SK-N-SH (cell line): ENCODE data around the gene PCDHGC4. TPM values are rescaled to one million over a fixed set of nuclear protein-coding genes. Genes with fewer than 3 reads are reported as not detected.

Source experiments
- CTCF ChIA-PET: fragments of 300-600, 350-600 bp; formaldehyde crosslinking; extraction: SDS; loops from one replicate; lab custom pipeline; 2021; lab: Yijun Ruan, JAX
- POLR2A ChIA-PET: fragments of 350-600 bp; sonication (Branson Sonifier 250); formaldehyde crosslinking; extraction: SDS; loops from one replicate; lab custom pipeline; 2020; ENCODE audit warnings: antibody characterized with exemption, inconsistent platforms; lab: Yijun Ruan, JAX
- DNase-seq: peaks from one replicate; pipeline ENCODE4 v3.0.0; 2012
- H2AFZ ChIP-seq: fragments of 200-600 bp; sonication (generic); 2 replicates; pipeline ENCODE4 v1.8.1; 2016; ENCODE audit warnings: antibody characterized with exemption, mild to moderate bottlenecking, low read depth
- H3F3A ChIP-seq: fragments of 200-600 bp; sonication (generic); replicated peaks from 2 replicates; pipeline ENCODE3; 2016; ENCODE audit warnings: antibody characterized with exemption, mild to moderate bottlenecking; ENCODE audit not compliant: insufficient read depth
- H3K27ac ChIP-seq, 2 experiments: fragments of 200-500 bp in 1 of 2; fragments of 200-600 bp in 1 of 2; sonication (Bioruptor generic) in 1 of 2; sonication (generic), shearing (Covaris generic) in 1 of 2; 2 replicates each; pipeline versions ENCODE4 v1.5.1 to v1.6.1; 2014 to 2016; ENCODE audit warnings: low read depth in 2 of 2, inconsistent platforms in 1 of 2, low read length in 1 of 2, mild to moderate bottlenecking in 1 of 2, mixed read lengths in 1 of 2
- H3K27me3 ChIP-seq: fragments of 200-600 bp; sonication (generic), shearing (Covaris generic); 2 replicates; pipeline ENCODE4 v1.6.1; 2016; ENCODE audit warnings: mixed run types; ENCODE audit not compliant: insufficient read depth
- H3K36me3 ChIP-seq, 2 experiments: fragments of 200-500 bp in 1 of 2; fragments of 200-600 bp in 1 of 2; sonication (Bioruptor generic) in 1 of 2; sonication (generic) in 1 of 2; replicated peaks in 1 of 2; 2 replicates each; pipeline versions ENCODE3 to v1.5.1; 2014 to 2016; ENCODE audit warnings: low read length in 1 of 2, mild to moderate bottlenecking in 1 of 2; ENCODE audit not compliant: insufficient read depth in 2 of 2, control insufficient read depth in 1 of 2
- H3K4me1 ChIP-seq, 2 experiments: fragments of 200-500 bp in 1 of 2; fragments of 200-600 bp in 1 of 2; sonication (Bioruptor generic) in 1 of 2; sonication (generic), shearing (Covaris generic) in 1 of 2; 2 replicates each; pipeline versions ENCODE4 v1.5.1 to v1.6.1; 2014 to 2016; ENCODE audit warnings: low read depth in 1 of 2, low read length in 1 of 2, mixed run types in 1 of 2; ENCODE audit not compliant: insufficient read depth in 2 of 2, control insufficient read depth in 1 of 2
- H3K4me2 ChIP-seq: fragments of 200-600 bp; sonication (generic), shearing (Covaris generic); 2 replicates; pipeline ENCODE4 v1.6.1; 2017; ENCODE audit warnings: mixed run types
- H3K4me3 ChIP-seq, 2 experiments: fragments of 200-500 bp in 1 of 2; fragments of 200-600 bp in 1 of 2; sonication (Bioruptor generic) in 1 of 2; sonication (generic), shearing (Covaris generic) in 1 of 2; 2 replicates each; pipeline versions ENCODE4 v1.5.1 to v1.8.1; 2014 to 2016; ENCODE audit warnings: low read depth in 2 of 2, inconsistent platforms in 1 of 2, low read length in 1 of 2, mild to moderate bottlenecking in 1 of 2, mixed read lengths in 1 of 2, moderate library complexity in 1 of 2
- H3K79me2 ChIP-seq: fragments of 200-600 bp; sonication (generic); 2 replicates; pipeline ENCODE4 v1.8.1; 2017; ENCODE audit warnings: mild to moderate bottlenecking; ENCODE audit not compliant: insufficient read depth
- H3K9ac ChIP-seq: fragments of 200-600 bp; sonication (generic); 2 replicates; pipeline ENCODE4 v1.6.1; 2017; ENCODE audit warnings: mixed run types
- H3K9me2 ChIP-seq: fragments of 200-600 bp; sonication (generic); 2 replicates; pipeline ENCODE4 v1.6.1; 2017; ENCODE audit warnings: mixed run types
- H3K9me3 ChIP-seq: fragments of 200-600 bp; sonication (generic); 2 replicates; pipeline ENCODE4 v1.6.1; 2017; ENCODE audit warnings: mixed run types, mild to moderate bottlenecking, moderate library complexity
- H4K20me1 ChIP-seq: fragments of 200-600 bp; sonication (generic); 2 replicates; pipeline ENCODE4 v1.6.1; 2017; ENCODE audit warnings: mild to moderate bottlenecking, mixed run types; ENCODE audit not compliant: insufficient read depth
- ELF1 ChIP-seq: IDR thresholded peaks from 2 replicates; pipeline ENCODE4 v1.4.0; 2012
- GABPA ChIP-seq: IDR thresholded peaks from 2 replicates; pipeline ENCODE4 v1.4.0; 2012; ENCODE audit warnings: low read depth, mild to moderate bottlenecking
- JUND ChIP-seq: IDR thresholded peaks from 2 replicates; pipeline ENCODE4 v1.4.0; 2012
- MXI1 ChIP-seq: IDR thresholded peaks from 2 replicates; pipeline ENCODE4 v1.6.1; 2012; ENCODE audit warnings: mild to moderate bottlenecking, low read depth, low read length, improper control_type of control experiment
- NRF1 ChIP-seq: IDR thresholded peaks from 2 replicates; pipeline ENCODE4 v1.6.1; 2012; ENCODE audit warnings: low read depth, mild to moderate bottlenecking, low read length
- RCOR1 ChIP-seq: fragments of 150-350 bp; IDR thresholded peaks from 2 replicates; pipeline ENCODE4 v1.6.1; 2017; ENCODE audit warnings: antibody characterized with exemption, low read length
- RXRA ChIP-seq: IDR thresholded peaks from 2 replicates; pipeline ENCODE4 v1.4.0; 2012; ENCODE audit warnings: low read depth, mild to moderate bottlenecking, borderline replicate concordance
- SIN3A ChIP-seq: IDR thresholded peaks from 2 replicates; pipeline ENCODE4 v1.6.1; 2012; ENCODE audit warnings: low read depth, mild to moderate bottlenecking, low read length, moderate library complexity, borderline replicate concordance
- SMC3 ChIP-seq: IDR thresholded peaks from 2 replicates; pipeline ENCODE4 v1.6.1; 2012; ENCODE audit warnings: low read depth, low read length, improper control_type of control experiment
- TAF1 ChIP-seq: IDR thresholded peaks from 2 replicates; pipeline ENCODE4 v1.6.1; 2012; ENCODE audit warnings: low read depth, mild to moderate bottlenecking, low read length, moderate library complexity, borderline replicate concordance
- TEAD4 ChIP-seq: IDR thresholded peaks from 2 replicates; pipeline ENCODE4 v1.4.0; 2012; ENCODE audit warnings: mild to moderate bottlenecking, borderline replicate concordance; ENCODE audit not compliant: insufficient read depth
- WGBS: methylation state at CpG from one replicate; pipeline ENCODE4 v1.1.6; 2017; ENCODE audit warnings: low lambda C conversion rate; 5-methylcytosine and 5-hydroxymethylcytosine counted together
- polyA plus RNA-seq, 3 experiments: library from polyadenylated mRNA; depleted of rRNA; stranded (reverse); fragments of >200 nt; gene quantifications; 2 replicates each; pipeline ENCODE4 v1.2.3, GENCODE V29; 2012
- TF ChIP-seq, protein P1 (sequence below): fragments of 200-600 bp; sonication (generic); IDR thresholded peaks from 2 replicates; pipeline ENCODE4 v1.6.1; 2017; ENCODE audit warnings: antibody characterized with exemption, mild to moderate bottlenecking, moderate library complexity
- TF ChIP-seq, protein P2 (sequence below): fragments of 150-350 bp; IDR thresholded peaks from 2 replicates; pipeline ENCODE4 v1.6.1; 2017; ENCODE audit warnings: antibody characterized with exemption, low read length, low read depth, borderline replicate concordance
- TF ChIP-seq, protein P3 (sequence below): fragments of 150-350 bp; IDR thresholded peaks from 2 replicates; pipeline ENCODE4 v1.6.1; 2016; ENCODE audit warnings: mild to moderate bottlenecking, low read depth, low read length
- TF ChIP-seq, protein P4 (sequence below): IDR thresholded peaks from 2 replicates; pipeline ENCODE4 v1.4.0; 2012; ENCODE audit warnings: low read depth
- TF ChIP-seq, protein P5 (sequence below): IDR thresholded peaks from 2 replicates; pipeline ENCODE4 v1.6.1; 2012; ENCODE audit warnings: mild to moderate bottlenecking, low read depth, low read length, moderate library complexity
- TF ChIP-seq, protein P6 (sequence below): IDR thresholded peaks from 2 replicates; pipeline ENCODE4 v1.4.0; 2012; ENCODE audit warnings: low read depth, borderline replicate concordance
- TF ChIP-seq, protein P7 (sequence below): IDR thresholded peaks from 2 replicates; pipeline ENCODE4 v1.4.0; 2012; ENCODE audit warnings: low read depth, borderline replicate concordance

PCDHGC4 gene
- polyA plus RNA-seq, 1 of the 3 experiments (the other 2 are of a cell fraction) = 0.53 TPM

DNA sequence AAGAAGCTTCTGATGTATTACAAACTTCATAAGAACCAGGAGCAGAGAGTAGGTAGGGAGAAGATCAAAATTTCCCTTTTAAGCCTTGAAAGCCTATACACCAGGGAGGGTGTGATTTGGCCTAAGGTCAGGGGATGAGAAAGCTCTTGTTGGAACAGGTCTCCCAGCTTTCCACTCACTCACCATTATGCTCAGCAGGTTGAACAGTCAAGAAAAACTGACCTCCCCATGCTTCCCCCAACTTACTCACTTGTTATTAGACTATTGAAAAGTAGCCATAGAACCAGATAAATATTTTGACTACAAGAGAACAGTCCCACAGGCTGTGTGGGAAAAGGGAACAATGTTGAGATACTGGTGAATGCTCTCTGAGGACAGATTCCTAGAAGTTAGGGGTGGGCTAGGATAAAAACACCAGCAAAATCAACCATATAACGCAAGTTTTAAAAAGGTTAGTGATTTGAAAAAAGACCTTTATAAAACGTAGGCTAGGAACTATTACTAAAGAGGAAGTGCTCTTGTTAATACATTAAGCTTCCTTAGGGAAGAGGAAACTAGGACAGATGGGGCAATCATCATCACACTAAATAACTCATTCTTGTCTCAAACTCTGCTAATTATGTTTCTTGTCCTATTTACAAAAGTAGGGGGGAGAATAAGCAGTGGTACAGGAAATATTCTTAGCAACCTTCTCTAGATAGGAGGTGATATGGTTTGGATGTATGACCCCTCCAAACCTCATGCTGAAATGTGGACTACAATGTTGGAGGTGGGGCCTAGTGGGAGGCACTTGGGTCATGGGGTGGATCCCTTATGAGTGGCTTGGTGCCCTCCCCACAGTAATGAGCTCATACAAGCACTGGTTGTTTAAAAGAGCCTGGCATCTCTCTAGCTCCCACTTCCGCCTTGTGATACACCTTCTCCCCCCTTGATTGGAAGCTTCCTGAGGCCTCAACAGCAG, 35.1 kb downstream of the PCDHGC4 start:
- TF ChIP-seq, protein P1, sequence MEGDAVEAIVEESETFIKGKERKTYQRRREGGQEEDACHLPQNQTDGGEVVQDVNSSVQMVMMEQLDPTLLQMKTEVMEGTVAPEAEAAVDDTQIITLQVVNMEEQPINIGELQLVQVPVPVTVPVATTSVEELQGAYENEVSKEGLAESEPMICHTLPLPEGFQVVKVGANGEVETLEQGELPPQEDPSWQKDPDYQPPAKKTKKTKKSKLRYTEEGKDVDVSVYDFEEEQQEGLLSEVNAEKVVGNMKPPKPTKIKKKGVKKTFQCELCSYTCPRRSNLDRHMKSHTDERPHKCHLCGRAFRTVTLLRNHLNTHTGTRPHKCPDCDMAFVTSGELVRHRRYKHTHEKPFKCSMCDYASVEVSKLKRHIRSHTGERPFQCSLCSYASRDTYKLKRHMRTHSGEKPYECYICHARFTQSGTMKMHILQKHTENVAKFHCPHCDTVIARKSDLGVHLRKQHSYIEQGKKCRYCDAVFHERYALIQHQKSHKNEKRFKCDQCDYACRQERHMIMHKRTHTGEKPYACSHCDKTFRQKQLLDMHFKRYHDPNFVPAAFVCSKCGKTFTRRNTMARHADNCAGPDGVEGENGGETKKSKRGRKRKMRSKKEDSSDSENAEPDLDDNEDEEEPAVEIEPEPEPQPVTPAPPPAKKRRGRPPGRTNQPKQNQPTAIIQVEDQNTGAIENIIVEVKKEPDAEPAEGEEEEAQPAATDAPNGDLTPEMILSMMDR = no peak
- TF ChIP-seq TEAD4 (no peak), SIN3A (no peak), SMC3 (no peak), NRF1 (no peak), JUND (no peak), RXRA (no peak), ELF1 (no peak), GABPA (no peak), MXI1 (no peak), TAF1 (no peak), RCOR1 (no peak)
- TF ChIP-seq, protein P2, sequence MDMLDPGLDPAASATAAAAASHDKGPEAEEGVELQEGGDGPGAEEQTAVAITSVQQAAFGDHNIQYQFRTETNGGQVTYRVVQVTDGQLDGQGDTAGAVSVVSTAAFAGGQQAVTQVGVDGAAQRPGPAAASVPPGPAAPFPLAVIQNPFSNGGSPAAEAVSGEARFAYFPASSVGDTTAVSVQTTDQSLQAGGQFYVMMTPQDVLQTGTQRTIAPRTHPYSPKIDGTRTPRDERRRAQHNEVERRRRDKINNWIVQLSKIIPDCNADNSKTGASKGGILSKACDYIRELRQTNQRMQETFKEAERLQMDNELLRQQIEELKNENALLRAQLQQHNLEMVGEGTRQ = no peak
- TF ChIP-seq, protein P3, sequence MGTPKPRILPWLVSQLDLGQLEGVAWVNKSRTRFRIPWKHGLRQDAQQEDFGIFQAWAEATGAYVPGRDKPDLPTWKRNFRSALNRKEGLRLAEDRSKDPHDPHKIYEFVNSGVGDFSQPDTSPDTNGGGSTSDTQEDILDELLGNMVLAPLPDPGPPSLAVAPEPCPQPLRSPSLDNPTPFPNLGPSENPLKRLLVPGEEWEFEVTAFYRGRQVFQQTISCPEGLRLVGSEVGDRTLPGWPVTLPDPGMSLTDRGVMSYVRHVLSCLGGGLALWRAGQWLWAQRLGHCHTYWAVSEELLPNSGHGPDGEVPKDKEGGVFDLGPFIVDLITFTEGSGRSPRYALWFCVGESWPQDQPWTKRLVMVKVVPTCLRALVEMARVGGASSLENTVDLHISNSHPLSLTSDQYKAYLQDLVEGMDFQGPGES = no peak
- TF ChIP-seq, protein P4, sequence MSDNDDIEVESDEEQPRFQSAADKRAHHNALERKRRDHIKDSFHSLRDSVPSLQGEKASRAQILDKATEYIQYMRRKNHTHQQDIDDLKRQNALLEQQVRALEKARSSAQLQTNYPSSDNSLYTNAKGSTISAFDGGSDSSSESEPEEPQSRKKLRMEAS = no peak
- TF ChIP-seq, protein P5, sequence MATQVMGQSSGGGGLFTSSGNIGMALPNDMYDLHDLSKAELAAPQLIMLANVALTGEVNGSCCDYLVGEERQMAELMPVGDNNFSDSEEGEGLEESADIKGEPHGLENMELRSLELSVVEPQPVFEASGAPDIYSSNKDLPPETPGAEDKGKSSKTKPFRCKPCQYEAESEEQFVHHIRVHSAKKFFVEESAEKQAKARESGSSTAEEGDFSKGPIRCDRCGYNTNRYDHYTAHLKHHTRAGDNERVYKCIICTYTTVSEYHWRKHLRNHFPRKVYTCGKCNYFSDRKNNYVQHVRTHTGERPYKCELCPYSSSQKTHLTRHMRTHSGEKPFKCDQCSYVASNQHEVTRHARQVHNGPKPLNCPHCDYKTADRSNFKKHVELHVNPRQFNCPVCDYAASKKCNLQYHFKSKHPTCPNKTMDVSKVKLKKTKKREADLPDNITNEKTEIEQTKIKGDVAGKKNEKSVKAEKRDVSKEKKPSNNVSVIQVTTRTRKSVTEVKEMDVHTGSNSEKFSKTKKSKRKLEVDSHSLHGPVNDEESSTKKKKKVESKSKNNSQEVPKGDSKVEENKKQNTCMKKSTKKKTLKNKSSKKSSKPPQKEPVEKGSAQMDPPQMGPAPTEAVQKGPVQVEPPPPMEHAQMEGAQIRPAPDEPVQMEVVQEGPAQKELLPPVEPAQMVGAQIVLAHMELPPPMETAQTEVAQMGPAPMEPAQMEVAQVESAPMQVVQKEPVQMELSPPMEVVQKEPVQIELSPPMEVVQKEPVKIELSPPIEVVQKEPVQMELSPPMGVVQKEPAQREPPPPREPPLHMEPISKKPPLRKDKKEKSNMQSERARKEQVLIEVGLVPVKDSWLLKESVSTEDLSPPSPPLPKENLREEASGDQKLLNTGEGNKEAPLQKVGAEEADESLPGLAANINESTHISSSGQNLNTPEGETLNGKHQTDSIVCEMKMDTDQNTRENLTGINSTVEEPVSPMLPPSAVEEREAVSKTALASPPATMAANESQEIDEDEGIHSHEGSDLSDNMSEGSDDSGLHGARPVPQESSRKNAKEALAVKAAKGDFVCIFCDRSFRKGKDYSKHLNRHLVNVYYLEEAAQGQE = no peak
- TF ChIP-seq, protein P6, sequence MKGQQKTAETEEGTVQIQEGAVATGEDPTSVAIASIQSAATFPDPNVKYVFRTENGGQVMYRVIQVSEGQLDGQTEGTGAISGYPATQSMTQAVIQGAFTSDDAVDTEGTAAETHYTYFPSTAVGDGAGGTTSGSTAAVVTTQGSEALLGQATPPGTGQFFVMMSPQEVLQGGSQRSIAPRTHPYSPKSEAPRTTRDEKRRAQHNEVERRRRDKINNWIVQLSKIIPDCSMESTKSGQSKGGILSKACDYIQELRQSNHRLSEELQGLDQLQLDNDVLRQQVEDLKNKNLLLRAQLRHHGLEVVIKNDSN = no peak
- TF ChIP-seq, protein P7, sequence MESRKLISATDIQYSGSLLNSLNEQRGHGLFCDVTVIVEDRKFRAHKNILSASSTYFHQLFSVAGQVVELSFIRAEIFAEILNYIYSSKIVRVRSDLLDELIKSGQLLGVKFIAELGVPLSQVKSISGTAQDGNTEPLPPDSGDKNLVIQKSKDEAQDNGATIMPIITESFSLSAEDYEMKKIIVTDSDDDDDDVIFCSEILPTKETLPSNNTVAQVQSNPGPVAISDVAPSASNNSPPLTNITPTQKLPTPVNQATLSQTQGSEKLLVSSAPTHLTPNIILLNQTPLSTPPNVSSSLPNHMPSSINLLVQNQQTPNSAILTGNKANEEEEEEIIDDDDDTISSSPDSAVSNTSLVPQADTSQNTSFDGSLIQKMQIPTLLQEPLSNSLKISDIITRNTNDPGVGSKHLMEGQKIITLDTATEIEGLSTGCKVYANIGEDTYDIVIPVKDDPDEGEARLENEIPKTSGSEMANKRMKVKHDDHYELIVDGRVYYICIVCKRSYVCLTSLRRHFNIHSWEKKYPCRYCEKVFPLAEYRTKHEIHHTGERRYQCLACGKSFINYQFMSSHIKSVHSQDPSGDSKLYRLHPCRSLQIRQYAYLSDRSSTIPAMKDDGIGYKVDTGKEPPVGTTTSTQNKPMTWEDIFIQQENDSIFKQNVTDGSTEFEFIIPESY = no peak
- peaks cover 52 to 75% of the 10 kb centered on the region in 2 experiments for H3K4me1 ChIP-seq
- peaks cover 48% of the 10 kb centered on the region for H3F3A ChIP-seq
- no peak overlapping the region for H3K4me3 ChIP-seq
- ChIA-PET CTCF (interaction anchor here (0.6 to 13.1 kb wide), 6 partner anchors 11 to 435 kb away, joined by 3 to 191 read pairs (median 6); partner anchors contain the start of genes PCDHGC3 and TAF7), POLR2A (no interaction called here)
- H3K36me3 ChIP-seq = peaks cover 31 to 34% of the 10 kb centered on the region in 2 experiments
- no peak overlapping the region; the same call in 1 of the 2 replicates for H3K9ac ChIP-seq
- H3K9me3 ChIP-seq = no peaks in the 10 kb centered on the region
- peaks cover 22% of the 10 kb centered on the region for H3K79me2 ChIP-seq
- no peak overlapping the region for H2AFZ ChIP-seq
- H3K9me2 ChIP-seq = no peaks in the 10 kb centered on the region
- H3K27me3 ChIP-seq = no peaks in the 10 kb centered on the region
- DNase-seq = no peak
- no peaks in the 10 kb centered on the region for H4K20me1 ChIP-seq
- H3K27ac ChIP-seq = peak overlapping the region; percentile 75 to 99
- 100% methylated on average over 3 of the region's 3 CpGs for WGBS
- H3K4me2 ChIP-seq = peak overlapping the region; percentile 53; the same call in 1 of the 2 replicates
